ENCODE measurements around the gene PSMG1.

DNA sequence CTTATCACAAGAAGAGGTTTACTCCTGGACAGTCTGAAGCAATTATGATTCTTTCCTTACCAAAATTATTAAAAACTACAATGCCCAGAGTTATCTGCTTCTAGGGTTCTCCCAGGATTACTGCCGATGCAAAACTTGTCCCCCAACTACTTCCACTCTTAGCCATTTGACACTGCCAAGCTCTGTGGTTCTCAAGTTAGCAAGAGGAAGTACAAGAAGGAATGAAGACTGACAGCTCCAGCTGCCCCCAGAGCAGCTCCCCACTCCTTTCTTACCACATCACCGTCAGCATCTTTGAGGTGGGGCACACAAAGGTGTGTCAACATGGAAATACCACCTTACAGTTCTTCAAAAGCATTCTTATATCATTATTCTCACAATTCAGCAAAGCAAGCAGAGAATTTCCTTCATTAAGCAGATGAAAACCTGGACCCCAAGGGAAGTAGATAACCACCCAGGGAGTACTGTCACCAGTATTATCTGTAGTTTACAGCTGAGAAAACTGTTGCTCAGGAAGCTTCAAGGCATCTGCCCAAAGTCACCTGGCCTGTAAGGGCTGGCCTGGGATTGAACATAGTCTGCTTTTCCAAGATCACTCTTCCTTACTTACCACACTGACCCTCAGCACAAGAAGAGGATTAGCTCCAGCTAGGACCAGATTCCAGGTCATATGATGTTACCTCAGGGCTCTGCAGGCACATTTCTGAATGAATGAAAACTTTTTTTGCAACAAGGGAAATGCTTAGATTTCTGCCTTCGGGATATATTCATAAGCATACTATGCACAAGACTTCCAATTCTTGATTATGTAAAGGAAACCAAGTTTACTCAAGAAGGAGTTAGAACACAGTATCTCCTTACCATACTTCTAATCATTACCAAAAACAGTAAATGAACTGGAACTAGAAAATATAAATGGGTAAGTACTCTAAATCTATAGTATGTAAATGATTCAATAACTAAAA lies 9.3 kb downstream of the PSMG1 start:
- TF ChIP-seq, protein P1, sequence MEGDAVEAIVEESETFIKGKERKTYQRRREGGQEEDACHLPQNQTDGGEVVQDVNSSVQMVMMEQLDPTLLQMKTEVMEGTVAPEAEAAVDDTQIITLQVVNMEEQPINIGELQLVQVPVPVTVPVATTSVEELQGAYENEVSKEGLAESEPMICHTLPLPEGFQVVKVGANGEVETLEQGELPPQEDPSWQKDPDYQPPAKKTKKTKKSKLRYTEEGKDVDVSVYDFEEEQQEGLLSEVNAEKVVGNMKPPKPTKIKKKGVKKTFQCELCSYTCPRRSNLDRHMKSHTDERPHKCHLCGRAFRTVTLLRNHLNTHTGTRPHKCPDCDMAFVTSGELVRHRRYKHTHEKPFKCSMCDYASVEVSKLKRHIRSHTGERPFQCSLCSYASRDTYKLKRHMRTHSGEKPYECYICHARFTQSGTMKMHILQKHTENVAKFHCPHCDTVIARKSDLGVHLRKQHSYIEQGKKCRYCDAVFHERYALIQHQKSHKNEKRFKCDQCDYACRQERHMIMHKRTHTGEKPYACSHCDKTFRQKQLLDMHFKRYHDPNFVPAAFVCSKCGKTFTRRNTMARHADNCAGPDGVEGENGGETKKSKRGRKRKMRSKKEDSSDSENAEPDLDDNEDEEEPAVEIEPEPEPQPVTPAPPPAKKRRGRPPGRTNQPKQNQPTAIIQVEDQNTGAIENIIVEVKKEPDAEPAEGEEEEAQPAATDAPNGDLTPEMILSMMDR (conservative IDR thresholded peaks at IDR 0.05) = no peak
- TF ChIP-seq EZH2 (IDR thresholded peaks at IDR 0.05; ENCODE audit: low read depth) = no peak

Measured in PC-9 (cell line).